Tibial artery (tissue), 4 donors: ENCODE measurements around the gene TUBB2B.

Experiments
- DNase-seq, 2 donors: peaks; one replicate each; pipeline ENCODE4 v3.0.0-alpha.2; 2019
- H3K27ac ChIP-seq, 2 donors: fragments of 200-600 bp; sonication (generic) in 1 of 2; 1 replicate in 1 of 2; 2 replicates in 1 of 2; pipeline ENCODE4 v1.5.1; 2018 to 2019; ENCODE audit warnings: mild to moderate bottlenecking in 1 of 2
- H3K27me3 ChIP-seq, 2 donors: fragments of 200-600 bp; sonication (generic) in 1 of 2; one replicate each; pipeline versions ENCODE4 v1.5.1 to v1.6.0; 2016 to 2019
- H3K36me3 ChIP-seq, 3 donors: fragments of 200-600 bp; sonication (generic) in 2 of 3; one replicate each; pipeline ENCODE4 v1.5.1; 2016 to 2019; ENCODE audit warnings: mild to moderate bottlenecking in 2 of 3
- H3K4me1 ChIP-seq, 4 donors: fragments of 200-600 bp; sonication (generic) in 2 of 4; 1 replicate in 3 of 4; 2 replicates in 1 of 4; pipeline ENCODE4 v1.5.1; 2016 to 2019
- H3K4me3 ChIP-seq, 2 donors: fragments of 200-600 bp; sonication (generic) in 1 of 2; 1 replicate in 1 of 2; 2 replicates in 1 of 2; pipeline ENCODE4 v1.5.1; 2018 to 2019; ENCODE audit warnings: mild to moderate bottlenecking in 2 of 2
- H3K9me3 ChIP-seq, 3 donors: fragments of 200-600 bp; sonication (generic) in 1 of 3; one replicate each; pipeline ENCODE4 v1.5.1; 2016 to 2019
- CTCF ChIP-seq, 2 experiments: fragments of 200-600 bp in 1 of 2; fragments of 450-650 bp in 1 of 2; IDR thresholded peaks; one replicate each; pipeline ENCODE4 v1.5.1; 2017 to 2019; ENCODE audit warnings: antibody characterized with exemption in 2 of 2, mild to moderate bottlenecking in 1 of 2, moderate library complexity in 1 of 2
- intact Hi-C: fragments of 100-400 bp; cut with DNase I; formaldehyde crosslinking; loops from one replicate; pipeline ENCODE4 v1.15.0; 2023; ENCODE audit warnings: low total_unique reads

The TUBB2B gene

GRCh38 chr6:3261518-3261820 is 34.0 kb upstream of the TUBB2B start:
- TF ChIP-seq CTCF (IDR thresholded peaks at IDR 0.05): no peak
- no peak for DNase-seq
- H3K36me3 ChIP-seq: peaks cover 10 to 25% (median 18%) of the 10 kb centered on the region in 3 donors
- intact Hi-C loops: no loop called here
- H3K27me3 ChIP-seq: no peaks in the 10 kb centered on the region
- H3K4me3 ChIP-seq: no peak overlapping the region
- H3K27ac ChIP-seq: no peak overlapping the region
- H3K4me1 ChIP-seq: peaks cover 2 to 37% (median 22%) of the 10 kb centered on the region in 4 donors
- H3K9me3 ChIP-seq: no peaks in the 10 kb centered on the region

GRCh38 chr6:3260772-3261517 is 33.5 kb upstream of the TUBB2B start:
- no peak for DNase-seq
- TF ChIP-seq CTCF (IDR thresholded peaks at IDR 0.05): no peak
- Histone ChIP-seq H3K27me3 (no peaks in the 10 kb centered on the region), H3K27ac (no peak overlapping the region), H3K4me1 (peaks cover 2 to 37% (median 22%) of the 10 kb centered on the region in 4 donors), H3K36me3 (peaks cover 10 to 24% (median 18%) of the 10 kb centered on the region in 3 donors), H3K4me3 (peak overlapping the region in 1 of 2 donors; percentile 98), H3K9me3 (no peaks in the 10 kb centered on the region)
- intact Hi-C loops: no loop called here

GRCh38 chr6:3260296-3260695 is 32.8 kb upstream of the TUBB2B start:
- intact Hi-C loops: no loop called here
- TF ChIP-seq CTCF (IDR thresholded peaks at IDR 0.05): no peak
- H3K4me3 ChIP-seq: peak overlapping the region; percentile 90 to 98
- H3K27me3 ChIP-seq: no peaks in the 10 kb centered on the region
- no peak overlapping the region for H3K27ac ChIP-seq
- H3K36me3 ChIP-seq: peaks cover 10 to 18% (median 18%) of the 10 kb centered on the region in 3 donors
- no peak for DNase-seq
- no peaks in the 10 kb centered on the region for H3K9me3 ChIP-seq
- peaks cover 2 to 37% (median 22%) of the 10 kb centered on the region in 4 donors for H3K4me1 ChIP-seq

GRCh38 chr6:3259491-3259958 is 32.1 kb upstream of the TUBB2B start:
- Histone ChIP-seq H3K27ac (peak overlapping the region; percentile 72 to 74), H3K4me3 (peak overlapping the region; percentile 90 to 98), H3K4me1 (peaks cover 2 to 37% (median 22%) of the 10 kb centered on the region in 4 donors), H3K27me3 (no peaks in the 10 kb centered on the region), H3K9me3 (no peaks in the 10 kb centered on the region), H3K36me3 (peaks cover 10 to 14% (median 12%) of the 10 kb centered on the region in 3 donors)
- no peak for DNase-seq
- intact Hi-C loops: no loop called here
- no peak for TF ChIP-seq CTCF (IDR thresholded peaks at IDR 0.05)

GRCh38 chr6:3258720-3259490 is 31.5 kb upstream of the TUBB2B start, which contains the start of gene PSMG4:
TSS of gene PSMG4 (plus strand) at chr6:3258947. CDS start at chr6:3259023, 76 bp downstream.
- Histone ChIP-seq H3K36me3 (peaks cover 5 to 7% (median 6%) of the 10 kb centered on the region in 3 donors), H3K27ac (peak within 1 kb of the TSS; percentile 72 to 74), H3K4me1 (peaks cover 2 to 37% (median 22%) of the 10 kb centered on the region in 4 donors), H3K9me3 (no peaks in the 10 kb centered on the region), H3K27me3 (no peaks in the 10 kb centered on the region), H3K4me3 (peak within 1 kb of the TSS; percentile 90 to 98)
- DNase-seq: peak; percentile 91 to 97
- no peak for TF ChIP-seq CTCF (IDR thresholded peaks at IDR 0.05)
- intact Hi-C loops: no loop called here
